GM19372 (cell line): ENCODE measurements around the gene SHC3.

Experiments
- ATAC-seq: cut with Tn5 transposase; IDR thresholded peaks from one replicate; pipeline ENCODE4 v1.9.1; 2021; ENCODE audit warnings: mild to moderate bottlenecking, low read depth, moderate library complexity; ENCODE audit not compliant: unreplicated experiment

Gene SHC3

GRCh38 chr9:89036383-89036782 is 142.2 kb downstream of the SHC3 start:
- ATAC-seq: no peak

- no peak for ATAC-seq
These were observed 146.0 kb downstream of the SHC3 start for GRCh38 chr9:89032661-89033060.

DNA sequence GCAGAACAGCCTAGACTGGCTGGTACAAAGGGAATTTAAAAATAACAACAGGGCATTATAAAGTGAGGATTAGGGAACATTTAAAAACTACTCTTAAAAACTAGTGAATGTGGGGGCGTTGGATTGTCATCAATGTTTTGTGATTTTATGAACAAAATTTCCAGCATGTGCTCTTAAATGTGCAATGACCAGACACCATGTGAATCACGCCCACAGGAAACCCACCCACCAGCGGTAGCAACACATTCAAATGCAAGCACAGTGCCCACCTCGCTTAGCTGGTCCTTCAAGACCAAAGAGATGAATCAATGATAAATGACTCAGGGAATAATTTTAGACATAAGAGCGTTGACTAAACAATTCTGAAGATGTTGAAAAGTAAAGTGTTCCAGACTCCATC is 146.4 kb downstream of the SHC3 start:
- no peak for ATAC-seq

DNA sequence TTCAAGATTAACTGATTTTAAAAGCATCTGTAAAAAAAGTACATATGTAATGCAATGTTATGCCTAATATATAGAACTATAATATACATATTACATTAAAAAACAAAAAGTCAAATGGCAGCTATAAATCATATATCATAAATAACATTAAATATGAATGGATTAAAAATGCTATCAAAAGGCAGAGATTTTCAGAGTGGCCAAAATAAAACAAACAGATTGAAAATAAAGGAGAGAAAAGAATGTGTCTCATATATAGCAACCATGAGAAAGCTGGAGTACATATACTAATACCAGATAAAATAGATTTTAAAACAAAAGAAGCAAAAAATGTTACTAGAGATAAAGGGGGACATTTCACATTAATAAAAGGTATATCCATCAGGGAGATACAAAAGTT is 148.8 kb downstream of the SHC3 start:
- ATAC-seq: no peak

GRCh38 chr9:89026876-89027275 is 151.7 kb downstream of the SHC3 start:
- no peak for ATAC-seq

- ATAC-seq: no peak
These were observed 153.1 kb downstream of the SHC3 start for GRCh38 chr9:89025553-89025952.

DNA sequence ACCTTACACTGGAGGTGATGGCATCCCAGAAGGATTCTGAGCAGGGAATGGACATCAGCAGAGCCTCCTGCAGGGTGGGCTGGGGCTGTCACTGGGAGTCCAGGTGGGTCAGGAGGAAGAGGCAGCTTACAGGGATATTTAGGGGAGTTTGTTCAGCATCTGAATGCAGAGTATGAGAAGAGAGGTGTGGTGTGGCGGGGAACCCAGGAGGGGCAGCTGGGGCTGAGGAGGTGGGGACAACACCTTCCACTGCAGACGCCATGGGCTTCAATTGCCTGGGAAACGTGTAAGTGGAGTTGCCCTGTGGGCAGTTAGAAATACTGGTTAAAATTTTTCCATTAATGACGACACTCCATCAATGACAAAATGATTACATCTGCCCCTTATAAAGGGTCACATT is 153.9 kb downstream of the SHC3 start:
- no peak for ATAC-seq

DNA sequence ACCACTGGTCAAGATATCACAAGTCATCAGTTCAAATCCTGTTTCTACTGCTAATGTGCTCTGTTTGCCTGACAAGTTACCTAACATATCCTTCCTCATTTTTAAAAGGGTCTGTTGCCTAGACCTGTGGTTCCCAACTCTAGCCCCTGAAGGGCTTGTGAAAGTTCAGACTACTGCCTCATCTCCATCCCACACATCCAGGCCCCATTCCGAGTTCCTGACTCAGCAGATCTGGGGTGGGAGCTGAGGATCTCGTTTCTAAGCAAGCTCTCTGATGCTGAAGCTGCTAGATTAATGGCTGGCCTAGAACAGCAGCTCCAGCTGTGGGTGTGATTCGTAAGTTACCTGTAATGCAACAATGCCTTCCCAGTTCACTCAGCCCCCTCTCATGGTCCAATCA is 154.9 kb downstream of the SHC3 start:
- ATAC-seq: no peak

- no peak for ATAC-seq
These were observed 155.7 kb downstream of the SHC3 start for GRCh38 chr9:89022902-89023301.

GRCh38 chr9:89022001-89022759 is 156.4 kb downstream of the SHC3 start:
- ATAC-seq: no peak

GRCh38 chr9:89021154-89021803 is 157.3 kb downstream of the SHC3 start:
- ATAC-seq: no peak

DNA sequence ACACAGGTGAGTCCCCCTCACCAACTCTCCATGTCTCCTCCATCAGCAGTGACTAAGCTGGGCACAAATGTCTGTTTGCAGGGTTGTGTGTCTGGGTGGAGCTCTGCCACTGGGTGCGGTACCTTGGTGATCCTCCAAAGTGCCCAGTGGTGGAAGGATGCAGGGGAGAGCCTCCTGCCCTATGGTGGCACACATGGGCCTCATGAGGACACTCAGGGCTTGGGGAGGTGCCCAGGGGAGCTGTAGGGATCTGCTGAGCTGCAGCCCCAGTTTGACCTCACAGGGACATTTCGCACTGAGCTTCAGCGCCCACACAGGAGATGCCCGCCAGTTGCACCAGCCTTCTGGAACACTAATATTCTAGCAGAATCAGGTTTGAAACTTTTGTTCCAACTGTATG is 157.9 kb downstream of the SHC3 start:
- no peak for ATAC-seq

- ATAC-seq: no peak
These were observed 163.3 kb downstream of the SHC3 start for GRCh38 chr9:89015336-89015735.

DNA sequence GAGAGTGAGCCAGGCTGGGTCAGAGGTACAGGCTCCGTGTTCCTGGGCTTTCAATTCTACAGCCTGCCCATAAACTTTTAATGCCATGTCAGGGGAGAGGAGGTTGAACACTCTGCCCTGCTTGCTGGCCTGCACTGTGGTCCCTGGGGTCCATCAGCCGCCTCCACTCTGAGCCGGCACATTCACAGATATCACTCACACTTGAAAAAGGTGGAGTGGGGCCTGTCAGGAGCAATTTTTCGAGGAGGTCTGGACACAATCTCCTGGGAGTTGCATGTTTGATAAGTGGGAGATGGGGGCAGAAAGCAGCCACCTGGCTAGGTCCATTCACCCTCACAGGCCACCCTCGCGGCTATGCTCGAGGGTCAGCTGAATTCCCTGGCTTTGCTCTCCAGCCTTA is 164.5 kb downstream of the SHC3 start:
- no peak for ATAC-seq

DNA sequence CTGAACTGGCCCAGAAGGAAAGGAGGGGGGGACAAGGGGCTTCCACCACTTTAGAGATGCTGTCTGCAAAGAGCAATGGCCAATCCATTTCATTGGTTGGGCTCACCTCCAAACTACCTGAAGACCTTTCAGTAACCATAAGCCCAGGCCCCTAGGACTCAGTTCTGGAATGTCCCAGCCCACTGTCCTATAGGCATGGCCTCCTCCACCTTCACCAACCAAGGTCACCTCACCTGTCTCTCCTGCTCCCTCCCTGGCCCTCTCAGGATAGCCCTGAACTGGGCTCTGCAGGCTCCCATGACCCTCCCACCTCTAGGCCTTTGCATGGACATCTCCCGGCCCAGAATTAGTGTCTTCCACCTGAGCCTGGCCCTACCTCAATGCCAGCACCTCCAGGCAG is 165.0 kb downstream of the SHC3 start:
- ATAC-seq: no peak

DNA sequence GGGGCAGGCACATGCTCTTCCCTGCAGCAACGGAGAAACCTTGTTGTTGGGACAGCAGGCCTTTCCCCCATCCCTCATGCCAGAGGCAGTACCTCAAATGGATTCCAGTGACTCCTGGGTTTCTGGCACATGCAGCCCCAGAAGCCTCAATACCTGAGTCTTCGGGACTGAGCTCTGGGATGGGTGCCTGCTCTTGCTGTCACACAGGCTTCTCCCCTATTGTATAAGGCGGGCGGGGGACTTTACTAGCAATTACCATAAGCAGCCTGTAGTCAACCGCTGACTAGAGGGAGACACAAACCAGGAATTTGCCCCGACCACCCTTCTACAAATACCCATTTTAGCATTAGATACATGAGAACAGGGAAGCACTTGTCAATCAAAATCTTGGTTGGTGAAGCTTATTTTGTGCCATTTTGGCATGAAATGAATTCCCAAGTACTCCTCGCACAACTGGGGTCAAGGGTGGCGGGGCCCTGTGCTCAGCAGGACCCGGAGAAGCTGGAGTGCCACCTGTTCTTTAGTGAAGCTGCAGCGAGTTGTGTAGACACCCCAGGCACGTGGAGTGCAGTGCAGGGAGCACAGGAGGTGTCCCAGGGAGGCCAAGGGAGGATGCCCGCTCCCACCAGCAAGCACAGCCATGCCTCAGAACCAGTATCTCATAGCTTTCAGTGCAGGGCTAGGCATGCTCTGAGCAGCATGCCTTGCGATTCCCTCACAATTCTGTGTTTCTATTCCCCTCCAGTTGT is 166.2 kb downstream of the SHC3 start:
- ATAC-seq: no peak

DNA sequence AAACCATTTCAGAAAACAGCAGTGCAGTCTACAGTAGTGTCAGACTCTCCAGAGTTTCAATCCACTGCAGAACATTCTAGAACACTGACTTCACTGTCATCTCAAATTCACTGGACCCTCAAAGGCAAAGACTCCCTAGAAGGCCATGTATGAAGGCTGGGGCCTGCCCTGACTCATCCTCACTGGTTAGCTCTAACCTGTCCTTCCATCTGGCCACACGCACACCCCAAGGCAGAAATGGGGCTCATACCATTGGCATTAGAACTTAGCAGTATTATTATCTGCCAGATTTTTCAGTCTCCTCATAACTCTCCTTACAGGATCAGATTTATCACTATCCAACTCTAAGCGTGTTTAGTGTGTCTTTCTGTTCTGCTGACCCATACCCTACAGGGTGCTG is 166.9 kb downstream of the SHC3 start:
- no peak for ATAC-seq

DNA sequence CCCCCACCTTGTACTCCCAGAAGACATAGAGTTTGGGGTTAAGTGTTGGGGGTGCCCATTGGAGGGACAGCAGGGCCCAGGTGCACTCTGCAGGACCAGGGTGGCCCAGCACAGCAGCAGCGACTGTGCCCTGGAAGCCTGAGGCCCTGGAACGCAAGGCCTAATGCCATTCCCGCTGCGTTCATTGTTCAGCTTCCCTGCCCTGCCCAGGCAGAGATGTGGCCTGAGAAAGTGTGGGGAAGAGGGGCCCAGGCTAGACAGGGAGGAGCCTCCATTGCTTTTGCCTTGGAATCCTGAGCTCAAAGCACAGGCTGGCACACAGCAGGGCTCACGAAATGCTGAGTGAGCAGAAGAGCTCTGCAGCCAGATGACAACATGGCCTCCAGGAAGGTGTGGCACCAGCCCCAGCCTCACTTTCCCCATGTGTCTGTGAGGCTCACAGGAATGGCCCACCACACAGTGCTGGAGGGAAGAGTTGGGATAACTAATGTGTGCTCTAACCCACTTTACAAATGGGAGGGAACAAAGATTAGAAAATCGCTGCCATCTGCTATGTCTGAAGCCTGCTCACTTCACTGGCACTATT is 168.0 kb downstream of the SHC3 start:
- ATAC-seq: no peak

- ATAC-seq: no peak
These were observed 168.6 kb downstream of the SHC3 start for GRCh38 chr9:89010056-89010455.

DNA sequence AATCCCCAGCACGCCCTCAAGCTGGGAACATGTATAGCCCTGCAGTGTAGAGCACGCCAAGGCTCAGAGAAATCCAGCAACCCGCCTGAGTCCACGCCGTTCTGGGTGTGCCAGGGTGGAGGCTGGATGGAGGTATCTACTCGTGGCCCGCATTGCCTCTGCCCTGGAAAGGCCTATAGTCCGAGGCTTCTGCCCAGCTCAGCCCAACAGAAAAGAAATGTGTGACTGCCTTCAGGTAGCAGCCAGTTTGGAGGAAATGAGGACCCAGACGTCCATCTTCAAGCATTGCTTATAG is 169.1 kb downstream of the SHC3 start:
- no peak for ATAC-seq

DNA sequence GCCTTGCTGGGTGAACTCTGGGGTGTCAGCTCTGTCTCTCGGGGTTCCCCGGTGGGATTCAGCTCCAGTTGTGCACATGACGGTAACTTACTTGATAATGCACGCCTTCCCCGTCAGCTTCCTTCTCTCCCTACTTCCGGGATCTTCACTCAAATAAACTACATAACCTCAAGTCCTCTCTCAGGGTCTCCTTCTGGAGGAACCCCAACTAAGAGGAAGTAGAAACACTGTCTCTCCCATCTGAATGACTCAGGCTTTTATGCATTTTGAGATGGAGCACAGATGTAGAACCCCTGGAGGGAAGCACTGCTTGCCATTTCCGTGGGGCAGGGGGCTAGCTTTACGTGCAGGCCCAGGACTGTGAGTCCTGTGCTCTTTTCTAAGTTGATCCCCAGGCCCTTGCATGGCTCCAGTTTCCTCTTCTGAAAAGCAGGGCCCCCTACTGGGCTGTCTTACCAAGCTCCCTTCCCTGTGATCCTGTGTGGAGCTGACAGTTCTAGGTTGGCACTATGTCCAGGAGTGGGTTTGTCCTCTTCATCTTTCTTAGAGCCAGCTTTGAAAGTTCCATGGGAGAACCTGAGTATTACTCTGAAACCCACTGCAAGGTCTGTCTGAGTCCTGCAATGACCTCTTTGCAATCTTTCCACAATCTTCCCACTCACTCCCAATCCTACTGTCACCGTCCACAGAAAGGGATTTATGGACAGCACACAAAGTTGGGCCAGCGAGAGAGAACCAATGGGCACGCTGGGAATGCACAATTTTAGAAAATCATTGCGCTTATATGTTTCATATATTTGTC is 169.7 kb downstream of the SHC3 start:
- ATAC-seq: no peak
